Fibroblast of the aortic adventitia (primary cell): Measurements from ENCODE around the gene CTBP2. TPM values are rescaled to one million over a fixed set of nuclear protein-coding genes. Genes with fewer than 3 reads are reported as not detected.
A peak's percentile ranks its signal among the peaks of the same experiment; 100 is the strongest.

Source experiments
- DNase-seq: peaks from one replicate; pipeline ENCODE4 v3.0.0-alpha.2; 2010; ENCODE audit warnings: low read depth
- H3K4me3 ChIP-seq: 2 replicates; pipeline ENCODE4 v1.5.1; 2011; ENCODE audit warnings: low read depth, mild to moderate bottlenecking, control low read depth, low read length, moderate library complexity
- total RNA-seq: library from RNA; depleted of rRNA; stranded (reverse); fragments of >200 nt; gene quantifications from 2 replicates; pipeline ENCODE4 v1.2.3, GENCODE V29; 2012; ENCODE audit warnings: low replicate concordance
- TF ChIP-seq, protein P1 (sequence below): IDR thresholded peaks from 2 replicates; pipeline ENCODE4 v1.5.1; 2011; ENCODE audit warnings: mild to moderate bottlenecking, low read length, control low read depth, inconsistent platforms; ENCODE audit not compliant: insufficient read depth

The CTBP2 gene
- total RNA-seq, 1 donor, result 45.4 TPM

GRCh38 chr10:125125951-125126735 lies 34.2 kb downstream of the CTBP2 start:
- DNase-seq, result no peak
- H3K4me3 ChIP-seq, result no peak overlapping the region
- TF ChIP-seq, protein P1, sequence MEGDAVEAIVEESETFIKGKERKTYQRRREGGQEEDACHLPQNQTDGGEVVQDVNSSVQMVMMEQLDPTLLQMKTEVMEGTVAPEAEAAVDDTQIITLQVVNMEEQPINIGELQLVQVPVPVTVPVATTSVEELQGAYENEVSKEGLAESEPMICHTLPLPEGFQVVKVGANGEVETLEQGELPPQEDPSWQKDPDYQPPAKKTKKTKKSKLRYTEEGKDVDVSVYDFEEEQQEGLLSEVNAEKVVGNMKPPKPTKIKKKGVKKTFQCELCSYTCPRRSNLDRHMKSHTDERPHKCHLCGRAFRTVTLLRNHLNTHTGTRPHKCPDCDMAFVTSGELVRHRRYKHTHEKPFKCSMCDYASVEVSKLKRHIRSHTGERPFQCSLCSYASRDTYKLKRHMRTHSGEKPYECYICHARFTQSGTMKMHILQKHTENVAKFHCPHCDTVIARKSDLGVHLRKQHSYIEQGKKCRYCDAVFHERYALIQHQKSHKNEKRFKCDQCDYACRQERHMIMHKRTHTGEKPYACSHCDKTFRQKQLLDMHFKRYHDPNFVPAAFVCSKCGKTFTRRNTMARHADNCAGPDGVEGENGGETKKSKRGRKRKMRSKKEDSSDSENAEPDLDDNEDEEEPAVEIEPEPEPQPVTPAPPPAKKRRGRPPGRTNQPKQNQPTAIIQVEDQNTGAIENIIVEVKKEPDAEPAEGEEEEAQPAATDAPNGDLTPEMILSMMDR, result no peak

DNA sequence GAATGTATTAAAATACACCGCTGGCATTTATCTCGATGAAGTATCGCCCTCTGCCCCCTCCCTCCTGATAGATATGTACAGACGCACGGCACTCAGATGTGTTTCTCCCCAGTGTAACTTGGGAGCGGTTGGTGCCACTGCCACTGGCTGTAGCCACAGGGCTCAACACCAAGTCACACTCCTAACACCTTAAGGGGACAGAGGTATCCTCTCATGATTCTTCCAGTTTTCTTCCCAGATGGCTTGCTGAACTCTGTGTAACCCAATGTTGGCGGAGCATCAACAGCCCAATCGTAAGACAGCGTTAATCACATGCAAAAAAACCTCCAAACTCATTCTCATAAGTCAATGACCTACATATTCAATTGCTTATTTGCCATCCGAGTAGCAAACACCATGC lies 35.5 kb downstream of the CTBP2 start:
- TF ChIP-seq, protein P1, result no peak
- H3K4me3 ChIP-seq, result no peak overlapping the region
- DNase-seq, result peak; percentile 46

GRCh38 chr10:125124115-125124487 lies 36.3 kb downstream of the CTBP2 start:
- H3K4me3 ChIP-seq, result peak overlapping the region; percentile 47
- peak; percentile 21 for DNase-seq

DNA sequence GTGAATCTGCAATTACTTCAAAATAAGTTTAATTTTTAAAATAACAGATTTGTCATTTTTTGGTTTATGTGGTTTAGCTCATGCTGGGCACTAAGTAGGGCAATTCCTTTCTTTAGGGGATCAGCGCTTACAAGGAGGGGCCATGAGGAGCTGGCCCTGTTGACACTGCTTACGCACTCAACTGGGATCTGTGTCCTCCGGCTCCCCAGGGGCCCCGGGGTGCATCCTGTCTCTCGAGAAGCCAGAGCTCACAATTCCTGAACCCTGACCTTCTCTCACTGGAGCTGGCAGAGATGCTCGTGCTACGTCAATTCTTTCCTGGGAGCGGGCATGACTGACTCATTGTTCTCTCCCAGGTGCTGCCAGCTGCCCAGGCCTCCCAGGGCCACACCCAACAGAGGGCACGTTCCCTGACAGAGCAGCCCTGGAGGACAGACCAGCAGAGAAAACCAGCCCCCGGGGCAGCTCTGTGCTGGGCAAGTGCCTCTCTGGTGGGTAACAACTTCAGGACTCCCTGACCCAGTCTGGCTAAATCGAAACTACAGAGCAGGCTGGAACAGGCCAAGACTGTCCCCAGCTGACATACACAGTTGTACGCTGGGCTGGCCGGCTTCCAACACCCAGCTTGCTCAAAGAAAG lies 36.8 kb downstream of the CTBP2 start:
- H3K4me3 ChIP-seq, result peak overlapping the region; percentile 47
- DNase-seq, result peak; percentile 78
- TF ChIP-seq, protein P1, result no peak

More at GRCh38 chr10:125124115-125124487, 36.3 kb downstream of the CTBP2 start:
- TF ChIP-seq, protein P1, result no peak

GRCh38 chr10:125122566-125122965 lies 37.8 kb downstream of the CTBP2 start:
- no peak overlapping the region for H3K4me3 ChIP-seq
- TF ChIP-seq, protein P1, result no peak
- no peak for DNase-seq

DNA sequence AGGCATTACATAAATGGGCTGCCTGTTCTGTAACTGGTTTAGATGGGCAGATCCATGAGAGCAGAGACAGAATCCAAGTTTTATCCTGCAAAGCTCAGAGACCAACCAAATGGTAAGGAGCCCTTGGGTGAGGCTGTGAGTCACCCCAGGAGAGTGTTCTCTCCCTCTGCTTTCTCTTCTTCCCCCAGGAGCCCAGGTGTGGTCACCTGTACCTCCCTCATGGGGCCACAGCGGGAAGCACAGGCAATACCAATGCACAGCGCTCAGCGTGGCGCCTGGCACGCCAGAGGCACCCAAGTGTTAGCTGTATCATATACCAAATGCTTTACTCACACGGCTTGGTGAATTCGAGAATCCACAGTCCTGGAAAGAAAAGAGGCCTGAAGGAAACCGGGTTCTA lies 39.4 kb downstream of the CTBP2 start:
- TF ChIP-seq, protein P1, result no peak
- no peak overlapping the region for H3K4me3 ChIP-seq
- no peak for DNase-seq
